Fibroblast of skin of abdomen (primary cell): Measurements from ENCODE around the gene BBX.

Experiments
- DNase-seq: peaks from one replicate; pipeline ENCODE4 v3.0.0-alpha.2; 2013

The BBX gene

DNA sequence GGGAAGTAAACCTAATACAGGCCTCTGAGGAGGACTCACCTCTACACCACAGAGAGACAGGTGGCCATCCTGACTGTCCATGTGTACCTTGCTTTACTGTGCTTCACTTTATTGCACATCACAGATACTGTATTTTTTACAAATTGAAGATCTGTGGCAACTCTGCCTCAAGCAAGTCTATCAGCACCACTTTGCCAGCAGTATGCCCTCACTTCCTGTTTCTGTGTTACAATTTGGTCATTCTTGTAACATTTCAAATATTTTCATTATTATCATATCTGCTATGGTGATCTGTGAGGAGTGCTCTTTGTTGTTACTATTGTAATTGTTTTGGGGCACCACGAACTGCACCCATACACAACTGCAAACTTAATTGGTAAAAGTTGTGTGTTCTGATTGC lies 78.0 kb downstream of the BBX start:
- no peak for DNase-seq

DNA sequence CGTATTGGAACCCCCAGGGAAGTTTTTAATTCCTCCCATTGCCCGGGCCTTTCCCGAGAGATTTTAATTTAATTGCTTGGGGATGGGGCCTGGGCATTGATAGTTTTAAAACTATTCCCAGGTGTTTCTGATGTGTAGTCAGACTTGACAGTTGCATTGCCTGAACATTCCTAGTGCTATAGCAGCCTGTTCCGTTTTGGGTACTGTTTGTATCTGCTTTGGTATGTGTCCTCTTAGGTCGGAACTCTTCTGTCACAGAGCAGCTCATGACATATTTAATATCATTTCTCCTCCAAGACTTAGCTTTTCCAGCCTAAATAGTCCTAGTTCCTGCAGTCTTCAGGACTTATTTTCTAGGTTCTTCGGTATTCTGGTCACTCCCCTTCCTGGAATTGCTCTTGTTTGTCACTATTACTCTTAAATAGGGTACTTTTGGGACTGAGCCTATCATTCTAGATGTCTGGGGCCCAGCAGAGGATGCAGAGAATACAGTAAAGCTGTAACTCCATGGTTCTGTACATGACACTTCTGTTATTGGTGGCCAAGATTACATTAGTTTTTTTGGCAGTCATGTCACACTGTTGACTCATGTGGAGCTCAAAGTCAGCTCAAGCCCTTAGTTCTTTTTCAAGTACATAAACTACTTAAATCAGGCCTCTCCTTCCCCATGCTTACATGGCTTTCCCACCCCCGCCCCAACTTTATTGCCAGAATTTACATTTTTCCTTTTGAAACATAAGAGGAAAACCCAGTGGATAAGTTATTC lies 81.5 kb downstream of the BBX start:
- peak; percentile 39 for DNase-seq

DNA sequence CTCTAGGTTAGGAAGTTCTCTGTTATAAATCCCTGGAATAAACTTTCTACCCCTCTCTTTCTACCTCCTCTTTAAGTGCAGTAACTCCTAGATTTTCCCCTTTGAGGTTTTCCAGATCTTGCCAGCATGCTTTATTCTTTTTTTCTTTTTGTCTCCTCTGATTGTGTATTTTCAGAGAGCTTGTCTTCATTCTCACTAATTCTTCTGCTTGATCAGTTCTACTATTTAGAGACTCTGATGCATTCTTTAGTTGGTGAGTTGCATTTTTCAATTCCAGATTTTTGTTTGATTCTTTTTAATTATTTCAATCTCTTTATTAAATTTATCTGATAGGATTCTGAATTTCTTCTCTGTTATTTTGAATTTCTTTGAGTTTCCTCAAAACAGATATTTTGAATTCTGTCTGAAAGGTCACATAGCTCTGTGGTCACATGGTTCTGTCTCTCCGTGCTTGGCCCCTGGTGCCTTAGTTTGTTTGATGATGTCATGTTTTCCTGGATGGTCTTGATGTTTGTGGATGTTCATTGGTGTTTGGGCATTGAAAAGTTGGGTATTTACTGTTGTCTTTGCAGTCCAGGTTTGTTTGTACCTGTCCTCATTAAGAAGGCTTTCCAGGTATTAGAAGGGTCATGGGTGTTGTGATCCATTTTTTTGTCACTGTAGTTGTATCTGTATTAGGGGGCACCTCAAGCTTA lies 89.2 kb downstream of the BBX start:
- no peak for DNase-seq

DNA sequence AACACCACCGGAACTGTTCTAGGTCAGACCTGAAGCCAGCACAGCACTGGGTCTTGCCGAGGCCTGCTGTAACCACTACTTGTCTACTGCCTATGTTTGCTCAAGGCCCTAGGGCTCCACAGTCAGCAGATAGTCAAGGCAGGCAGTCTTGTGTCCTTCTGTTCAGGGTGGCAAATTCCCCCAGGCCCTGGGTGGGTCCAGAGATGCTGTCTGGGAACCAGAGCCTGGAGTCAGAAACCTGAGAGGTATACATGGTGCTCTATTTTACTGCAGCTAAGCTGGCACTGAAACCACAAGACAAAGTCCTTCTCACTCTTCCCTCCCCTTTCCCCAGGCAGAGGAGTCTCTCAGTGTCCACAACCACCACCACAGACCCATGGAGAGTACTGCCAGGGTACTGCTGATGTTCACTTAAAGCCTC lies 89.9 kb downstream of the BBX start:
- no peak for DNase-seq

DNA sequence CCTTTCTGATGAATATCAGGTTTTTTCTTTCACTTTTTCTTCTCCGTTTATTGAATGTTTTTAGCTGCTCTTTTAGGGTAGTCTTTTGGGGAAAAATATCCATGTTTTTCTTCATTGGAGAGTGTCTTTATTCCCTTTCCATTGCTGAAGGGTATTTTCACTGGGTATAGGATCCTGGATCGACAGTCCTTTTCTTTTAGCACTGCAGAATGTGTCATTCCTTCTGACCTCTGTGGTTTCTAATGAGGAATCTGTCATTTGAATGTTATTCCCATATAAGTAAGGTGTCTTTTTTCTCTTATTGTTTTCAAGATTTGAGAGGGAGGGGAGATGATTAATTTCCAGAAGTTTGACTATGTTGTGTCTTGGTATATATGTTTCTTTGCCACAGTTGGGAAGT lies 96.8 kb downstream of the BBX start:
- no peak for DNase-seq

DNA sequence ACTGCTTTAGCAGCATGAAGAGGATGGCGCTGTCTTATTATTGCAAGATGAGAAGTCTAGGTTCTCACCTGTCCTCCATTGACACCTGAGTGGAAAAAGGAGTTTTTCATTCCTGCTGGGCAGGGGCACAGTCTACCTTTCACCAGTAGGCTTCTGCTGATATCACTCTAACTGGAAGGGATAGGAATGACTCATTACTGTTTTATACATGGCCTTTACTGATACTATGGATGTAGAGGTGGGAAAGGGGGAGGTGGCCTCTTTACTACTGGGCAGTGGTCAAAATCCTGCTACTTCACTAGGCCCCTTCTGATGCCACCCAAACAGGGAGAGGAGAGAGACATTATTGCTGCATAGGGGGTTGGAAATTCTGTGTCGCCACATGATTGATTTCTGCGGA lies 97.8 kb downstream of the BBX start:
- no peak for DNase-seq

GRCh38 chr3:107621465-107621864 lies 98.7 kb downstream of the BBX start:
- DNase-seq: no peak

DNA sequence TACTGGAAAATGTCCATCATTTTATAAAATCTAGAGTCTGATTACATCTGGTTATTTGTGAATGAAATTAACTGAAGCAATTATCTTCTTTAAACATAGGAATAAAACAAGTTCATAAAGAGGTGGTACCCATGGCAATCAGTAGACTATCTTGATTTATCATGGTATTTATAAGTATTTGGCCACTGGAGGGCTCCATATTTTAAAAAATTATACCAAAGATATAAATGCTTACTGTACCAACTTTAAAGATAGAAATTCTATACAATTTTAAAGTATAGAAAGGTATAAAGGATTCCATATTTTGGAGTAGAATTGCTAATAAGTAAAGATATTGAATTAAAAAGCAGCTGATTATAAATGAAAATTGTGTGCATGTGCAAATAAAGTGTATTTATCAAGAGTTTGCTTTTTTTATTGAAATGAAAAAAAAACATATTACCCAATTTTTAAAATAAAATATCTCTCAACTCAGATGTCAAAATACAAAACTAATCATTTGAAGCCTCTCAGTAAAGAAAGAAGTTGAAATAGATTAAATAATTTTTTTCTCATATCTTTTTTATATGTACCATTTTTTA lies 105.3 kb downstream of the BBX start:
- no peak for DNase-seq

GRCh38 chr3:107629566-107629965 lies 106.8 kb downstream of the BBX start:
- DNase-seq: no peak

- DNase-seq: no peak
Observed at GRCh38 chr3:107630779-107631178, 108.0 kb downstream of the BBX start.

DNA sequence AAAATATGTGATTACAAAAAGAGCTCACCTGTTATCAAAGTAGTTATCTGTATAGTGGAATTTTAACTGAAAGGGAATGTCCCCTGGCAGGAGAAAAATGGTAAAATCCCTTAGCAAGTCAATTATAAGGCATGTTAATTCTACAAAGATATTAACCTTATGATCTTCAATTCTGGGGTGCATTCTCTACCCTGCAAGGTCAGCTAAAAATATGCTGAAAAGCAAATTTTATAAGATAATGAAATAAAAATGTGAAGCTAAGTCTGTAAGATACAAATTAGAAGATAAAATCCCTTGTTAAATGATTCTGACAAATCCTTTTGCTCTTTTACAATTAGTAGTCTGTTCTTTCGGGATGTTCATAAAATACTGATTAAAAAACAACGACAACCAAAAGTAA lies 109.8 kb downstream of the BBX start:
- no peak for DNase-seq

GRCh38 chr3:107633327-107634098 lies 110.8 kb downstream of the BBX start:
- DNase-seq: no peak

DNA sequence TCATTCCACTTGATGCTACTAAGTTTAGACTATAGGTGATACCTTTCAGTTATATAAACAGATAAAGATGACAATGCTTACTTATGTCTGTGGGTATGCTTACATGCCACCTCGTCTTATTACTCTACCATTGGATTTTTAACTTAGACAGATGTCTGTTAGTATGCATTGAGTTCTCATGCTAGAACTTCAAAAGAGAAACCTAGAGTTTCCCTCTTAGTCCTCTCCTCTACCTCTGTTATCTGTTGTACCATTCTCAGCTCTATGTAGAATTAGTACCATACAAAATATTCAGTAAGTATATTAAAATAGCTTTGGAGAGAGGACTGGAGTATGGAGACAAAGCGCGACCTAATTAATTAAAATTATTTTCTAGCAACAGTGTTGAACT lies 111.3 kb downstream of the BBX start:
- no peak for DNase-seq

GRCh38 chr3:107637416-107638183 lies 114.8 kb downstream of the BBX start:
- DNase-seq: no peak

DNA sequence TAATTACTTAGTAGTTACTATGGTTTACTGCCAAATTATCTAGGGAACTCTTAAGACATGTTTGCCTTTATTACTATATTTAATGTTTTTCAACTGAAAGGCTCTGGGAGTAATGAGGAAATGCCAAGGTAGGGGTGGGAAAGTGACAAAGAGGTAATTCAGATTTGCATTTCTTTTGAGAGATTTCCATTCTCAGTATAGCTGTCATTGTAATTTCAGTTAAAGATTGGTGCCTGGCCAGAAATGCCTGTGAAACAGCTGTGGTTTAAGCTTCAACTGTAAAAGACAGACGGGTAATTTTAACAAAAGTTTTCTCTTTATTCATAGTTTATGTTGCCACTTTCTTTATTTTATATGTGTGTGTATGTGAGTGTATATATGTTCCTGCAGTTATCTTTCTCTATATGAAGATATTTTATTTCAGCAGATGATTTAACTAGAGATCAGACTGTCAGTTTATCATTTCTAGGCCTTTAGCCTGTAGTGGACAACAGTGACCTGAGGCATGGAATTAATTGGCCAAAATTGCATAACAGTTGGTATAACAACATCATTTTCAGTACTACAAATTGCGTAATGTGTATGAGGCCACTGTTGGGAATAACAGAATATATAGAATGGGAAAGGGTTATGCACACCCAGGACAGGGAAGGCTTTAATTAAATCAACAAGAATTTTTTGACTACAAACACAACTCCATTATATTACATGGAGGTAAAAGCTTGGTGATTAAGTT lies 119.0 kb downstream of the BBX start:
- DNase-seq: no peak

DNA sequence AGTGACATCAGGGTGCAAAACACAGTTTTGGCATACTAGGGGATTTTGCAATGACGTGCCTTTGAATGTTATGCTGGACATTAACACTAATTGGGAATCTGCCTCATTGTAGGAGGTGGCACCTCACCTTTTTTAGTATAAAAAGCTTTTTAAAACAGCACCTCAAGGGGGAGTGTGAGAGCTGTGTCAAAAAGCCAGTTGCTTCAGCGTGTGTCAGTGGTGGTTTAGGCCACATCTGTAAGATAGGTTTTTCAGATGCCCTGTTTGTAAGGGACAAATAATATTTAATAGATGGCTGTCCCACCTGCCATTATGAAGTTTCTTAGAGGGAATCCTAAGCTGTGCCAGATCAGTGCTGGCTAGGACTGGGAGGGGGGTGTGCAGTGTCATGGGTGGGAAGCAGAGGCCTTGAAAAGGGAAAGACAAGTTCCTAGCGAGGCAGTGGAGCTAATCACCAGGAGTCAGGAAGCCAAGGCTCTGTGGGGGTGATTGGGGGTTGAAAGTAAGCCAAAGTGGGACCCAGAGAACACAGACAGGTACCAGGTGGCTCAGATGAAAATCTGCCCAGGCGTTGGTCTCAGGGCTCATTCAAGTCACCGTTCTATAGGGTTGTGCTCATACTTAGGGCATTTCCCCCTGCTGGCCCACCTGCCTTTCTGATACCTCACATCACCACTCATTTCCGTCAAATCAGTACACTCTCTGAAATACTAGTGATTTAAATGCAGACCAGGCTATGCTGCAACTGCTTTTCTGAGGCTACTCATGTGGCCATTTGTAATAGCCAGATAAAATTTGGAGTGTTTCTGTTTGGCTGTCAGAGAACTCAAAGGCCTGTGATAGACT lies 120.5 kb downstream of the BBX start:
- no peak for DNase-seq

DNA sequence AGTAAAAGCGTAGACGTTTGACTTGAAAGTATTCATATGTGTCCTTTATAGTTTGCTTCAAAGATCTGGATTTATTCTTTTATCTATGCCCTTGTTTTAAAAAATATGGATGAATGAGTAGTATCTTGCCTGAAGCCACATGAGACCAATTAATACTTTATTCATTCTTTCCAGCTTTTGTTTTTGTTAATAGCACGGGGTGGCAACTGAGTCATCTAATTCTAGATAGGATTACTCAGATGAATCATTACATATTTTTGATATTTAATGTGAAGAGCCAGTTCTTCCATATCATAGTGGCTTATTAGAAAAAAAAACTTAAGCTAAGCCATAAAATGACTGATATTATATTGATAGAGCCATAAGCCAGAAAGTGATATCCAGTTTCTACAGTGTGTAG lies 121.9 kb downstream of the BBX start:
- DNase-seq: no peak

DNA sequence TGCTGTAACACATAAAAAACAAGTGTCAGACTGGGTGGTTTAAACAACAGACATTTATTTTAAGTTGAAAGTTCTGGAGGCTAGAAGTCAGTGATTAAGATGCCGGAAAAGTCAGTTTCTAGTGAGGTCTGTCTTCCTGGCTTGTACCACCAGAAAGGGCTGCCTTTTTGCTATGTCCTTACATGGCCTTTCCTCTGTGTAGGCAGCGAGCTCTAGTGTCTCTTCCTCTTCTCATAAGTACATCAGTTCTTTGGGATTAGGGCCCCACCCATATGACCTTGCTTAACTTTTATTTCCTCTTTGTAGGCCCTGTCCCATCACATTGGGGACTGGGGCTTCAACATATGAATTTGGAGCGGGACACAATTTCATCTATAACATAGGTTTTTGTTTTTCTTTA lies 128.0 kb downstream of the BBX start:
- no peak for DNase-seq

- no peak for DNase-seq
Observed at GRCh38 chr3:107651782-107652181, 129.0 kb downstream of the BBX start.

GRCh38 chr3:107654218-107654617 lies 131.5 kb downstream of the BBX start:
- no peak for DNase-seq

DNA sequence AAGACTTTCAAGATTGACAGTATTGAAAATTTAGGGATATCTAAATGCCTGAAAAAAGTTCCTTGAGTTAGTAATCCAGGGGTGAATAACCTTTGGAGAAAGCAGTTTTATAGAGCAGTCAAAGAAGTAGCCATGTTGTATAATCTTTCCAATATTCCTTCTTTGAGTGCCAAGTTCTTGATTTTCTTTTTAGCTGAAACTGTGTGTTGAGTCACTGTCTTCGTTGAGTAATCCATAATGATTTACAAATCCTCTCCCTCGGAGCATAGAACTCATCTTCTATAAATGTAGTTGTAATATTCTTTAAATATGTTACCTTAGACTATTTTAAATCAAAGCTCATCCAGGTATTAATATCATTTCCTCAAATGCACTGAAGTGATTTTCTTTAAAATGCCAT lies 135.2 kb downstream of the BBX start:
- peak; percentile 43 for DNase-seq
